ENCODE results near the gene SMARCD2.

The SMARCD2 gene

DNA sequence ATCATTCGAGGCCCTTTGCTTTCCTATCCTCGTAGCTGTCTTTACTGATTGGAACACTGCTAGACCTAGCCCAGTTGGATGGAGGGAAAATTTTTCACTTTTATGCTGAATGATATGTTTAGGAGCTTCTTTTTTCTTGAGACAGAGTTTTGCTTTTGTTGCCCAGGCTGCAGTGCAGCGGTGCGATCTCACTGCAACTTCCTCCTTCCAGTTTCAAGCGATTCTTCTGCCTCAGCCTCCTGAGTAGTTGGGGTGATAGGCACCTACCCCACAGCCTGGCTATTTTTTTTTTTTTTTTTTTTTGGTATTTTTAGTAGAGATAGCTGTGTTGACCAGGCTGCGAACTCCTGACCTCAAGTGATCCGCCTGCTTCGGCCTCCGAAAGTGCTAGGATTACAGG lies 32.5 kb downstream of the SMARCD2 start:
- no peak overlapping the region for H2AK5ac ChIP-seq (ENCODE audit: low read length)
- H3K23ac ChIP-seq (ENCODE audit: low read length) = no peak overlapping the region
- H3K4me3 ChIP-seq (ENCODE audit: low read depth, low read length) = no peak overlapping the region
- no peak overlapping the region for H3K18ac ChIP-seq (ENCODE audit: low read length)
- H2BK5ac ChIP-seq (ENCODE audit: low read depth, low read length, poor library complexity) = no peak overlapping the region
- H4K91ac ChIP-seq (ENCODE audit: low read depth, low read length) = no peak overlapping the region
- H3K9ac ChIP-seq (ENCODE audit: low read length) = no peak overlapping the region
- H3K14ac ChIP-seq (ENCODE audit: low read length) = no peak overlapping the region
- no peak for DNase-seq
- H3K79me1 ChIP-seq (ENCODE audit: low read length) = no peaks in the 10 kb centered on the region
- H2BK120ac ChIP-seq (ENCODE audit: insufficient read depth, low read length, poor library complexity) = no peak overlapping the region
- H3K79me2 ChIP-seq (ENCODE audit: control insufficient read depth, insufficient read depth, low read length, poor library complexity) = no peaks in the 10 kb centered on the region
- no peak overlapping the region for H3K27ac ChIP-seq (ENCODE audit: low read depth, low read length)
- H2AFZ ChIP-seq (ENCODE audit: insufficient read depth, low read length, poor library complexity) = no peak overlapping the region
- H4K8ac ChIP-seq (ENCODE audit: low read depth, low read length) = no peak overlapping the region
- no peak overlapping the region for H3K4me2 ChIP-seq (ENCODE audit: low read length)
- H2BK12ac ChIP-seq (ENCODE audit: low read length) = no peak overlapping the region
- no peaks in the 10 kb centered on the region for H3K9me3 ChIP-seq (ENCODE audit: insufficient read depth, low read depth, low read length)
- no peak overlapping the region for H3K4ac ChIP-seq (ENCODE audit: low read depth, low read length)
- peaks cover 36 to 59% of the 10 kb centered on the region in 2 experiments for H3K36me3 ChIP-seq (ENCODE audit: control insufficient read depth in 1 of 2, insufficient read depth in 2 of 2, low read length in 2 of 2)
- H3K27me3 ChIP-seq (ENCODE audit: insufficient read depth, low read length) = no peaks in the 10 kb centered on the region
- no CpG with 5 or more reads among the region's 9 CpGs for WGBS (ENCODE audit: extremely low coverage, insufficient coverage, insufficient read length)
- no peak overlapping the region for H4K12ac ChIP-seq (ENCODE audit: low read depth, low read length)
- H3K4me1 ChIP-seq (ENCODE audit: control insufficient read depth in 1 of 2, insufficient read depth in 2 of 2, low read length in 2 of 2) = no peaks in the 10 kb centered on the region

DNA sequence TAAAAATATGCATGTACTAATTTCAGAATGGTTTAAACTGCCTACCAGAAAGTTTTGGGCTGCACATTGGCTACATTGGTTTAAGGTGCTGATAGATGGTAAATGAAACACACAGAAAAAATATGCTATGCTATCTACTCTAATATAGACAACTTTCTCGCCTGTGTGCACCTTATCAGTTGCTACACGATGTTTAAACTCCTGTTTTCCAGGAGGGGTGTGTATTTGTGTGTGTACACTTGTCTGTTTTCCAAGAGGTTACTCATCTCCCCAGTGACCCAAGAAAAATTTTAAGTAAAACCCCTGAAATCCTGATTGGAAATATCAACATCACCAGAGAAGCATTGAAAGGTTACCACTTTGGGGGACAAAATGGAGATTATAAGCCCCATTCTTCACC lies 36.9 kb downstream of the SMARCD2 start:
- no peak overlapping the region for H2BK5ac ChIP-seq (ENCODE audit: low read depth, low read length, poor library complexity)

DNA sequence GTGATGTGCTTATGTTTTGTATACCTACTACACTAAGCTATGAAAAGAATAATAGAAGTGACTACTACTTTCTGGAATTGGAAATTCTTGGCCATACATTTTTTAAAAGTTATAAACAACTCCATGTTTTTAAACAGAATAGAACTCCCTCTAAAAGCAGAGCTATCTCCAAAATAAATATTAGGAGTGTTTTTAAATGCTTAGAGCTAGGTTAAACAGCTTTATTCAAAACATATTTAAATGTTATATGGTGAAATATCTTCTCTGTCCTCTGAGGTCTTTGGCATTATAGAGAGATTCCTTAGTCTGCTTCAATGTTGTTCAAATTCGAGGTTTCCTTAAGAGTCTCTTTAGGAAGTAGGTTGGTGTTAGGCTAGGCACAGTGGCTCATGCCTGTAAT lies 38.2 kb downstream of the SMARCD2 start:
- no peak overlapping the region for H2AK5ac ChIP-seq (ENCODE audit: low read length)
- H2BK12ac ChIP-seq (ENCODE audit: low read length) = no peak overlapping the region
- H3K4me1 ChIP-seq (ENCODE audit: control insufficient read depth in 1 of 2, insufficient read depth in 2 of 2, low read length in 2 of 2) = no peaks in the 10 kb centered on the region
- no CpG with 5 or more reads among the region's 1 CpG for WGBS (ENCODE audit: extremely low coverage, insufficient coverage, insufficient read length)
- H3K9ac ChIP-seq (ENCODE audit: low read length) = no peak overlapping the region
- H3K79me2 ChIP-seq (ENCODE audit: control insufficient read depth, insufficient read depth, low read length, poor library complexity) = no peaks in the 10 kb centered on the region
- no peak overlapping the region for H2BK5ac ChIP-seq (ENCODE audit: low read depth, low read length, poor library complexity)
- no peaks in the 10 kb centered on the region for H3K27me3 ChIP-seq (ENCODE audit: insufficient read depth, low read length)
- no peak overlapping the region for H3K23ac ChIP-seq (ENCODE audit: low read length)
- H3K18ac ChIP-seq (ENCODE audit: low read length) = no peak overlapping the region
- no peak overlapping the region for H4K8ac ChIP-seq (ENCODE audit: low read depth, low read length)
- no peak for DNase-seq
- H3K14ac ChIP-seq (ENCODE audit: low read length) = no peak overlapping the region
- no peak overlapping the region for H4K91ac ChIP-seq (ENCODE audit: low read depth, low read length)
- no peak overlapping the region for H3K4ac ChIP-seq (ENCODE audit: low read depth, low read length)
- peaks cover 32 to 47% of the 10 kb centered on the region in 2 experiments for H3K36me3 ChIP-seq (ENCODE audit: control insufficient read depth in 1 of 2, insufficient read depth in 2 of 2, low read length in 2 of 2)
- H3K9me3 ChIP-seq (ENCODE audit: insufficient read depth, low read depth, low read length) = no peaks in the 10 kb centered on the region
- no peak overlapping the region for H2AFZ ChIP-seq (ENCODE audit: insufficient read depth, low read length, poor library complexity)
- H4K12ac ChIP-seq (ENCODE audit: low read depth, low read length) = no peak overlapping the region
- no peak overlapping the region for H3K4me2 ChIP-seq (ENCODE audit: low read length)
- no peaks in the 10 kb centered on the region for H3K79me1 ChIP-seq (ENCODE audit: low read length)
- no peak overlapping the region for H2BK120ac ChIP-seq (ENCODE audit: insufficient read depth, low read length, poor library complexity)
- no peak overlapping the region for H3K27ac ChIP-seq (ENCODE audit: low read depth, low read length)
- H3K4me3 ChIP-seq (ENCODE audit: low read depth, low read length) = no peak overlapping the region

More for the DNA sequence above, 36.9 kb downstream of the SMARCD2 start:
- Histone ChIP-seq H3K14ac (ENCODE audit: low read length) (no peak overlapping the region), H3K79me1 (ENCODE audit: low read length) (no peaks in the 10 kb centered on the region), H2AFZ (ENCODE audit: insufficient read depth, low read length, poor library complexity) (no peak overlapping the region), H3K4me3 (ENCODE audit: low read depth, low read length) (no peak overlapping the region), H3K4me1 (ENCODE audit: control insufficient read depth in 1 of 2, insufficient read depth in 2 of 2, low read length in 2 of 2) (no peaks in the 10 kb centered on the region), H3K9me3 (ENCODE audit: insufficient read depth, low read depth, low read length) (no peaks in the 10 kb centered on the region), H3K36me3 (ENCODE audit: control insufficient read depth in 1 of 2, insufficient read depth in 2 of 2, low read length in 2 of 2) (peaks cover 36 to 44% of the 10 kb centered on the region in 2 experiments), H2BK120ac (ENCODE audit: insufficient read depth, low read length, poor library complexity) (no peak overlapping the region), H3K9ac (ENCODE audit: low read length) (no peak overlapping the region), H3K79me2 (ENCODE audit: control insufficient read depth, insufficient read depth, low read length, poor library complexity) (no peaks in the 10 kb centered on the region), H4K91ac (ENCODE audit: low read depth, low read length) (no peak overlapping the region), H3K4ac (ENCODE audit: low read depth, low read length) (no peak overlapping the region), H3K27me3 (ENCODE audit: insufficient read depth, low read length) (no peaks in the 10 kb centered on the region), H4K12ac (ENCODE audit: low read depth, low read length) (no peak overlapping the region), H2BK12ac (ENCODE audit: low read length) (no peak overlapping the region), H3K18ac (ENCODE audit: low read length) (no peak overlapping the region), H4K8ac (ENCODE audit: low read depth, low read length) (no peak overlapping the region), H3K27ac (ENCODE audit: low read depth, low read length) (no peak overlapping the region), H2AK5ac (ENCODE audit: low read length) (no peak overlapping the region), H3K23ac (ENCODE audit: low read length) (no peak overlapping the region), H3K4me2 (ENCODE audit: low read length) (no peak overlapping the region)
- no CpG with 5 or more reads among the region's 2 CpGs for WGBS (ENCODE audit: extremely low coverage, insufficient coverage, insufficient read length)
- no peak for DNase-seq

DNA sequence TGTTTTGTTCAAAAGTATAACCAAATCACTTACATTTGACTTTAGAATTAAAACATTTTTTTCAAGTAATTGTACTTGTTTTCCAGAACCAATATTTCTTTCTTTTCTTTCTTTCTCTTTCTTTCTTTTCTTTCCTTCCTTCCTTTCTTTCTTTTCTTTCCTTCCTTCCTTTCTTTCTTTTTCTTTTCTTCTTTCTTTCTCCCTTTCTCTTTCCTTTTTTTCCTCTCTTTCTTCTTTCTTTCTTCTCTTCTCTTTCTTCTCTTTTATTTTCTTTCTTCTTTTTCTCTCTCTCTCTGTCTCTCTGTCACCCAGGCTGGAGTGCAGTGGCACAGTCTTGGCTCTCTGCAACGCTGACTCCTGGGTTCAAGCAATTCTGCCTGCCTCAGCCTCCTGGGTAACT lies 41.7 kb downstream of the SMARCD2 start:
- Histone ChIP-seq H3K4me3 (ENCODE audit: low read depth, low read length) (no peak overlapping the region), H3K4me1 (ENCODE audit: control insufficient read depth in 1 of 2, insufficient read depth in 2 of 2, low read length in 2 of 2) (no peaks in the 10 kb centered on the region), H4K8ac (ENCODE audit: low read depth, low read length) (no peak overlapping the region), H3K27me3 (ENCODE audit: insufficient read depth, low read length) (no peaks in the 10 kb centered on the region), H2BK120ac (ENCODE audit: insufficient read depth, low read length, poor library complexity) (no peak overlapping the region), H3K14ac (ENCODE audit: low read length) (no peak overlapping the region), H2AK5ac (ENCODE audit: low read length) (no peak overlapping the region), H3K18ac (ENCODE audit: low read length) (no peak overlapping the region), H3K36me3 (ENCODE audit: control insufficient read depth in 1 of 2, insufficient read depth in 2 of 2, low read length in 2 of 2) (peaks cover 29 to 46% of the 10 kb centered on the region in 2 experiments), H3K9ac (ENCODE audit: low read length) (no peak overlapping the region), H3K27ac (ENCODE audit: low read depth, low read length) (no peak overlapping the region), H3K4me2 (ENCODE audit: low read length) (no peak overlapping the region), H3K79me1 (ENCODE audit: low read length) (no peaks in the 10 kb centered on the region), H3K79me2 (ENCODE audit: control insufficient read depth, insufficient read depth, low read length, poor library complexity) (no peaks in the 10 kb centered on the region), H2BK12ac (ENCODE audit: low read length) (no peak overlapping the region), H3K23ac (ENCODE audit: low read length) (no peak overlapping the region), H3K9me3 (ENCODE audit: insufficient read depth, low read depth, low read length) (no peaks in the 10 kb centered on the region), H3K4ac (ENCODE audit: low read depth, low read length) (no peak overlapping the region), H2BK5ac (ENCODE audit: low read depth, low read length, poor library complexity) (no peak overlapping the region), H4K91ac (ENCODE audit: low read depth, low read length) (no peak overlapping the region), H2AFZ (ENCODE audit: insufficient read depth, low read length, poor library complexity) (no peak overlapping the region), H4K12ac (ENCODE audit: low read depth, low read length) (no peak overlapping the region)
- no peak for DNase-seq
- no CpG with 5 or more reads among the region's 1 CpG for WGBS (ENCODE audit: extremely low coverage, insufficient coverage, insufficient read length)
